Fibroblast of skin of abdomen (primary cell): Measurements from ENCODE around the gene MTNR1A.
A peak's percentile ranks its signal among the peaks of the same experiment; 100 is the strongest.

Experiments
- DNase-seq: peaks from one replicate; pipeline ENCODE4 v3.0.0-alpha.2; 2013

MTNR1A gene

DNA sequence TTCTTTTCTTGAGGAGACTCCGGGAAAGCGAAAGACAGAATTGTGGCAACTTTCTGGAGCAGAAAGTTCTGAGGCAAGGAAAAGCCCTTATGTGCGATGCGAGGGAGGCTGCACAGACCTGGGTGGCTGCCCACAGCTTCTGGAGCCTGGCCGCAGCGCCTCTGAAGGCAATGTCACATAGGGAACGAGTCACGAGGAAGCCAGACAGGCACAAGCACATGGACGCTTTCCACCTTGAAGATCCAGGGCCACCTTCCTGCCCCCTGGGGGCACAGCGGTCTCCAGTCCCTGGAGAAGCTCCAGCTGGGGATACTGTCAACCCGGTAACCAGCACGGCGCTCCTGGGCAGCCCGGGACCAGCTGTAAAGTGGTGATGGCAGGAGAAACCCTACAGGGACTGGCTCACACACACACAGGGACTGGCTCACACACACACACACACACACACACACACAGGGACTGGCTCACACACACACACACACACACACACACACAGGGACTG lies 69.8 kb downstream of the MTNR1A start:
- DNase-seq: peak; percentile 33

DNA sequence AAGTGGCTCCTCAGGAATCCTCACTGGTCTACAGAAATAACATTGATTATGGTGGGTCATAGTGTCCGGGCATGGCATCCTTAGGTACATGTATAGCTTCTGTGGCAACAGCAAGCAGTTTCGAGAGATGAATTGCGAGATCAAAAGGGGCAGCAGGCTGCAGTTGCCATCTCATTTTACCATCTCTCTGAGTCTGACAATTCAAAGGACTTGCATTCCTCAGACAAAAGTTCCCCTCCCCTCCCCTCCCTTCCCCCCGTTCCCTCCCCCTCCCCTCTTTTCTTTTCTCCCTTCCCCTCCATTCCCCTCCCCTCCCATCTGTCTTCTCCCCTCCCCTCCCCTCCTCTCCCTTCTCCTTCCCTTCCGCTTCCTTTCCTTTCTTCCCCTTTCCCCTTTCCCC lies 70.2 kb downstream of the MTNR1A start:
- no peak for DNase-seq

DNA sequence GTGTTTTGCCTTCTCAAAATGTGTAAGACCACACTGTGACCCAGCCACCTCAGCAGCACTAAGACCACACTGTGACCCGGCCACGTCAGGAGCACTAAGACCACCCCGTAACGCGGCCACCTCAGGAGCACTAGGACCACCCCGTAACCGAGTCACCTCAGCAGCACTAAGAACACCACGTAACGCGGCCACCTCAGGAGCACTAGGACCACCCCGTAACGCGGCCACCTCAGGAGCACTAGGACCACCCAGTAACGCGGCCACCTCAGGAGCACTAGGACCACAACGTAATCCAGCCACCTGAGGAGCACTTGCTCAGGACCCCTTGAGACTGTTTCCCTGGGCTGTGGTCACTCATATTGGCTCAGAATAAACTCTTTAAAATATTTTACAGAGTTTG lies 71.7 kb downstream of the MTNR1A start:
- DNase-seq: no peak
